Nasal cavity respiratory epithelium epithelial cell of viscerocranial mucosa (primary cell): ENCODE results near the gene TPT1. TPM values are rescaled to one million over a fixed set of nuclear protein-coding genes. Genes with fewer than 3 reads are reported as not detected.

Experiments
- total RNA-seq: library from RNA; depleted of rRNA; stranded (reverse); fragments of >200 nt; gene quantifications from 2 replicates; pipeline ENCODE4 v1.2.3, GENCODE V29; 2014

The TPT1 gene
- 3,505 and 5,167 TPM in 2 replicates for total RNA-seq

GRCh38 chr13:45341034-45341798 is at the start of gene TPT1:
TPT1 (minus strand) TSS chr13:45341183; CDS start chr13:45341069, 114 bp downstream.

Other genes starting within 250 kb of the TPT1 start
- 39.3 and 41.9 TPM in 2 replicates for gene GTF2F2, start 220.7 kb downstream of the TPT1 start, total RNA-seq
- 0.07 TPM in 1 of 2 replicates, not detected in the other for gene KCTD4, start 140.1 kb downstream of the TPT1 start, total RNA-seq
- 21.5 and 26.6 TPM in 2 replicates for gene SLC25A30, start 77.2 kb upstream of the TPT1 start, total RNA-seq
- gene COG3, start 123.8 kb upstream of the TPT1 start, total RNA-seq, result 47.8 and 60.5 TPM in 2 replicates